Measurements from ENCODE around the gene MAT1A.

MAT1A gene

DNA sequence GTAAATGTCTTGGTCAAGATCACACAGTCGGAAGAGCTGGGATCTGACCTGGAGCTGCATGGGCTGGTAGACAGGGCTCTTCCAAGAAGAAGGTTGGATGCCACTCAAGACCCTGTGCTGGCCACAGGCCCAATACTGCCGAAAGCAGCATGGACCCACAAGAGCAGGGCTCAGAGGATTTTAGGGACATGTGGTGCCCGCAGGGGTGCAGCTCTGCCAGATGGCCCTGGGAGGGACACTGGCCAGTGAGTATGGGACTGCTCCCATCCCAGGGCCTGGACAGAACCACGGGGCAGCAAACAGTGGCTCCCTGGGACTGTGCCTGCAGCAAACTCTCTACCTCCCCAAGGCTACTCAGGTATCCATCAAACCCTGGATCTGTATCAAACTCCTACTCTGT is 12.4 kb downstream of the MAT1A start:
- no peak for TF ChIP-seq POLR2A (IDR thresholded peaks at IDR 0.05; ENCODE audit: low read depth, low read length)
- FAIRE-seq (no peak), DNase-seq (ENCODE audit: insufficient read length, low spot score) (no peak)

DNA sequence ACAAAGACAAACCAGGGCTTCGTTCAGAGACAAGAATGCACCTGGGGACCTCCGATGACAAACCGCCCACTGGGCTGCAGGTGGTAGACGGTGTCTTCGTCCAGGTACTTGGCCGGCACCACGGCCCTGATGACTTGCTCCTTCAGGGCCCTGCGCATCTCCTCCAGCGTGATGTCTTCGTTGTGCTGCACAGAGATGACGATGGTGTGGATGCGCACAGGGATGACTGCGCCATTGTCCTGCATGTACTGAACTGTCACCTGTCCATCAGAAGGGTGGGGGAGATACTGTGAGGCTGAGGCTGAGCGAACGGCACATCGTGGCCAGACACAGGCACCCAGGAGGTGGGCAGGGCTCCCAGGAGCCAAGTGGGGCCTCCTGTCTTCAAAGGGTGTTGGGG is 13.1 kb downstream of the MAT1A start:
- TF ChIP-seq POLR2A (IDR thresholded peaks at IDR 0.05; ENCODE audit: low read depth, low read length), result no peak
- no peak for FAIRE-seq
- no peak for DNase-seq (ENCODE audit: insufficient read length, low spot score)

DNA sequence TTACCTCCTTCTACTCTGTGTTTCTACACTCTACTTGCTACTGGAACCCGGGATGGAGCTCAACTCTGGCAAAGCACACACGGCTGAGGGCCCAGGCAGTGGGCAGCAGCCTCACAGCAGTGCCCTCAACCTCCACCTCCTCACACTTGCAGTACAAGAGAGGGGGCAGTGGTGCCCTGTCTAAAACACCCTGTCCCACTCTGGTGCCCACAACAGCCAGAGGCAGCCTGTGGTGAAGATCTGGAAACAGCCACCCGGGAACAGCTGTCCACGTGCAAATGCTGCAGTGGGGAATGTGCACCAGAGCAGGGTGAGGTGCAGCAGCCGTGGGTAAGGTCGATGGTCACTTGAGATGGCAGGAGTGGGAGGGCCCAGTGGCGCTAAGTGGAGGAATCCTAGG is 13.7 kb downstream of the MAT1A start:
- FAIRE-seq (no peak), DNase-seq (ENCODE audit: insufficient read length, low spot score) (no peak)

DNA sequence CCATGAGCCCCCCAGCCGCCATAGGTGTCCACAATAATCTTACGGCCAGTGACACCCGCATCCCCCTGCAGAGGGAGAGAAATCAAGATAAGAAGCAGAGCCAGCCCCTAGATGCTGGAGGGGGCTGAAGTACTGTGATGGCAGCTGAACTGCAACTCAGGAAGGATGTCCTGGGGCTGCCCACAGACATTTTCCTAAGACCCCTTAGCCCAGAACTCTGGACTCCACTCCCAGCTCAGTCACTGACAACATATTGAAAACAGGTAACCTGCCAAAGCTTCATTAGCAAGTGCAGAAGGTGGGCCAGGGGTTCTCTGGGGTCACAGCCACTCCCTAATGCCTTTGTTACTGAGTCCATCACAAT is 14.3 kb downstream of the MAT1A start:
- DNase-seq (ENCODE audit: insufficient read length, low spot score) (no peak), FAIRE-seq (no peak)
- TF ChIP-seq POLR2A (IDR thresholded peaks at IDR 0.05; ENCODE audit: low read depth, low read length), result no peak

More for the DNA sequence above, 13.7 kb downstream of the MAT1A start:
- TF ChIP-seq POLR2A (IDR thresholded peaks at IDR 0.05; ENCODE audit: low read depth, low read length), result no peak

DNA sequence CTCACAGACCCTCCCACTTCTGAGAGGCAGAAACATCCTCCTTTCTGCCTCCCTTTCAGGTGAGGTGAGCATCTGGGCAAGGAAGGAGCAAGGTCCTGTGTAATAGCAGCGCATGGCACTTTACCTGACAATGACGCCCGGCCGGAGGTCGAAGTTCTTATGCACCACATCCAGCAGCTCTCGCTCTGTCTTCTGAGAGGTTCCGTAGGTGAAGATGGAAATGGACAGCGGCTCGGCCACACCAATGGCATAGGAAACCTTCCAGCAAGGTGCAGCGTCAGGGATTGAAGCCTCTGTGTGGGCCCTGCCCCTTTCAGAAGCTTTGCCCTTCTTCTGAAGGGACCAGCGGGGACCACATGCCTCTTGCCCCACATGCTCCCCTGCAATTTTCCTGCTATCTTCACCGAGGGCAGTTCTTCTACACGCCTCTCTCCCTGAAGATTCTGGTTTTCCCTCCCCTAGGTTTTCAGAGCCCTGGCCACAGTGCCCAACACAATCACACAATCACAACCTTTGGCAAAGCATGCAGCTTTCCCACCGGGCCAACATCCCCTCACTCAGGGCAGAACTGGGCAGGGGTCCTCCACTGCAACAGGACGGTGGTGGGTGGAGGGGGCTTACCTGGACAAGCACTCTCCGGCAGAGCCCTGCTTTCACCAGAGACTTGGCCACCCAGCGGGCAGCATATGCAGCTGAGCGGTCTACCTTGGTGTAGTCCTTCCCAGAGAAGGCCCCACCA is 14.9 kb downstream of the MAT1A start:
- DNase-seq (ENCODE audit: insufficient read length, low spot score) (no peak), FAIRE-seq (no peak)
- no peak for TF ChIP-seq POLR2A (IDR thresholded peaks at IDR 0.05; ENCODE audit: low read depth, low read length)

DNA sequence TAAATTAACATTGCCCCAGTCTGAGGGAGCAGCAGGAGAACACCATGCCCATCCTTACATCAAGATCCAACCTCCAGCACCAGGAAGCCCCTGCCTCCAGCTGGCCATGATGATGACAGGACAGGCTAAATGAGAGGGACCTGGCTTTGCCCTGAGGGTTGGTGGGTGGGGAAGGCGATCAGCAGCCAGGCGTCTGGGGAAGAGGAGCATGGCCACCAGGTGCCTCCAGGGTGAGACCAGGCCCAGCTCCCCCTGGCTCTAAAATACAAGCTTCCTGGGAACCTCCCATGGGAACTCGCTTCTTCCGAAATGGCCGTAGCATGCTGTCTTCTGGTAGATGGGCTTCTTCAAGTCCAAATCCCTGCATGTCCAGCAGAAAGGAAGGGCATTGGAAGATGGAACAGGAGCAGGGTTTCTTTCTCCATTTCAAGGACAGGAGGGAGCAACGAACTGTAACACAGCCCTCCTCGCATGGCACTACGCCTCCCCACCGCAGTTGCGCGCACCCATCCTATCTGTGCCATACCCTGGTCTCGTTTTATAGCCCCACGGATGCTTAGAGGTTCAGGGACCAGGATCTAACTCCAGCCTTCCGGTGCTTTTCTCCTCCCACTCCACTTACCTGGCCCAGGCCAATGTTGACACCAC is 15.8 kb downstream of the MAT1A start:
- no peak for DNase-seq (ENCODE audit: insufficient read length, low spot score)
- no peak for FAIRE-seq
- no peak for TF ChIP-seq POLR2A (IDR thresholded peaks at IDR 0.05; ENCODE audit: low read depth, low read length)

DNA sequence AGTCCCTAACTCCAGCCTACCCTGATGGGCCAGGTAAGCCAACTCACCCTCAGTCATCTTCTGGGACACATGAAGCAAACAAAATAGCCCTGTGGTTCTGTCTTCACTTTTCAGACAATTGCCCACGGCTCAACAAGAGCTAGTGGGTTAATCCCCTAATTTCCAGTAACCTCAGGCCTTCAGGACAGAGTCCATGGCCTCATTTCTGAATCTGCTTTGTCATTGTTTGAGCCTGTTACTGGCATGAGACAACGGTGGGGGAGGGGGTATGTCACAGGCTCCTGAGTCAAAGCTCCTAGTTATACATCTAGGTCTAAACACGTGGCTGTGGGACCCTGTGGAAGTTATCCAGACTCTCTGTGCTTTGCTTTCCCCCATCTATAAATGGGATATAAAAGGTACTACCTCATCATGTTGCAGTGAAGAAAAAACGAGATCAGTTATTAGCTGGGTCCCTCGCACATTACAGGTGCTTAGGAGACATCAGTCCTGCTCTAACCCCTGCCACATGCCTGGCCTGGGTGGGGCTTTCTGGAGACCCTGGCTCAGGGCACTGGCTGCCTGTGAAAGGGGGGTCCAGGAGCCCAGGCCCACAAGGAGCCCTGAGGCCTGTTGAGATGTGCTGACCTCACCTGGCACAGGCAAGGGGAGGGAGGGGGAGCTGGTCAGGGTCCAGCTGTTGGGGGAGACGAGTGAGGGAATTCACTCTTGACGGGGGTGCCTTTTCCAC is 16.5 kb downstream of the MAT1A start:
- FAIRE-seq, result no peak
- no peak for DNase-seq (ENCODE audit: insufficient read length, low spot score)
- no peak for TF ChIP-seq POLR2A (IDR thresholded peaks at IDR 0.05; ENCODE audit: low read depth, low read length)

DNA sequence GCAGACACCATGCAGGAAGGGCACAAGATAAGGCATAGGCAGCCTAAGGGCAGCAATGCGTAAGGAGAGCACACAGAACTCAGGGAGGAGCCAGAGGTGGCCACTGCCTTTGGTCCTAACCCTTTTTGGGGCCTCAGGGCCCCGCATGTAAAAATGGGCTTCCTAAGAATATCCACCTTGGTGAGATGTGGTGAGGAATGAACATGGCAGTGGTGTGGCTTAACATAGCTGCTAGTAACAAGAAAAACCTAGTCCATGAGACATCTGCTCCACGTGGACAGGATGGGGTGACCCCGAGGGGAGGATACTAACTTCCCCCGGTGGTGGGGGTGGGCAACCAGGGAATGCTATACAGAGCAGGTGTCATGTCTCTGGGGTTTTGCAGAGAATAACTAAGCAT is 18.0 kb downstream of the MAT1A start:
- no peak for TF ChIP-seq POLR2A (IDR thresholded peaks at IDR 0.05; ENCODE audit: low read depth, low read length)
- no peak for FAIRE-seq
- DNase-seq (ENCODE audit: insufficient read length, low spot score), result no peak

DNA sequence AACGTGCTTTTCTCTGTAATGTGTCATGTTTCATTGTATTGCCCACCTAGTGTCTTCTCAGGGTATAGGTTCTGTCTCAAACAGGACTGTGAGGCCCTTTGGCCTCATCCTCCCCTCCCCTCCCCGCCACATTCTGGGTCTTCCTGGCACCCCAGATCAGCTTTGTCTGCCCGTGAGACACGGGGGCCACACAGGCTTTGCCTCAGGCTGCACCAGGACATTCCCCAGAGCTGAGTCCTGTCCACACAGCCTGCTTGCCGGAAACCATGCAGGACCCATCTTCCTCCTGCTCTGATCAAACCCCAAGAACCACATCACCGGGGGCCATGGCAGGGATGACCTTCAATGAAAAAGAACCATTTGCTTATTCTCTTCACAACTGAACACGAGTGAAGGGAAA is 18.6 kb downstream of the MAT1A start:
- TF ChIP-seq POLR2A (IDR thresholded peaks at IDR 0.05; ENCODE audit: low read depth, low read length), result no peak
- DNase-seq (ENCODE audit: insufficient read length, low spot score) (no peak), FAIRE-seq (no peak)

DNA sequence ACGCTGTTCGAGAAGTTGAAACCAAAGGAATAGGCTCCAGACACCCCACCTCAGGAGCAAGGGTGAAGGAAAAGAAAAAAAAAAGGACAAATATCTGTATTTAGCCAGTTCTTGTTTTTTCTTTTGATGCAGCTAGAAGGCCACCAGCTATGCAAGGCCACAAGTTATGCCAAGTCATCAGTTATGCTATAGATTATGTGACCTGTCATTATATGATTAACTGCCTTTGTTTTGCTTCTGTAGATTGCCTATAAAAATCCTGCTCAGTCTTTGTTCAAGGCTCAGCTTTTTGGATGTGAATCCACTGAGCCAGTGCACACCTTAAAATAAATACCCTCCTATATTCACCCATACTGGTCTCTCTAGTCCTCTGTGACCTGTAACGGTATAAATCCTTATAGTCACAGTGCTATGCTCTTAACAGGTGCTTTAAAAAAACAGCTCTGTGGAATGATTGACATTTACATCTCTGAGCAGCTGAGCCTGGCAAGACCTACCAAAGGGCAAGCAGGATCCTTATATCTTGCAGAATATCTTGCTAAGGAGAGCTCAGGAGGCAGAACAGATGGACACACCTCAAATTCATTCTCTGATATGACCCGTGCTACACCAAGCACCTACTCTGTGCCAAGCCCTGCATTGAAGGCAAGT is 20.4 kb downstream of the MAT1A start:
- FAIRE-seq (no peak), DNase-seq (ENCODE audit: insufficient read length, low spot score) (no peak)
- TF ChIP-seq POLR2A (IDR thresholded peaks at IDR 0.05; ENCODE audit: low read depth, low read length), result no peak

DNA sequence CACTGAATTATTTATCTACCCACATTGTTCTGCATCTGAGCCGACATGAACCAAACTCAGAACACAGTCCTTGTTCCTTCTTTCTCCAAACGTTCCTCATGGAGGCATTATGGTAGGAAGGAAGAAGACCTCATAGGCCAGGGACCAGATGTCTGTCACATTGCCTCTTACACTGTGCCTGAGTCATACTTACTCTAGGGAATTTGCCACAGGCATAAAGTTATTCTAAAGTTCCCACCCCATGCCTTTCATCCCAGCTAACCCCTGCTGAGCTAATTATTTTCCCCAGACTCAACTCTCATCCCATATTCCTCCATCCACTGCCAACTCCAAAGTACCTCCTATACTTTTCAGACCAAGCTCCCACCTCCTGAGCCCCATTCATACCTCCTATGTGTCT is 21.2 kb downstream of the MAT1A start:
- TF ChIP-seq POLR2A (IDR thresholded peaks at IDR 0.05; ENCODE audit: low read depth, low read length), result no peak
- FAIRE-seq (no peak), DNase-seq (ENCODE audit: insufficient read length, low spot score) (no peak)

DNA sequence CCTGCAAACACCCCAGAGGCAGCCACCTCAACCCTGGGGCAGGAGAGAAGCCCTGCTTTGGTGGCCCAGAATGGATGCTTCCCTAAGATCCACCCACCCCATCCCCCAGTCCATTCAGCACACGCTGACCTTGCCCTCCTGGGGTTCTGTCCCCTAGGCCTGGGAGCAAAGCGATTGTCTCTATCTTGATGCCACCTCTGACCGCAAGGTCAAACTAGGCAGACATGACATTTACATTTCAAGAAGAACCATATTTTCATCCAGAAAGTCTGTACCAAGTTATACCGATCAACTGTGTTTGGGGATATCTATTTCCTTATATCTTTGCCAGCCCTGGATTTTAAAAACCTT is 23.0 kb downstream of the MAT1A start:
- FAIRE-seq (no peak), DNase-seq (ENCODE audit: insufficient read length, low spot score) (no peak)
- TF ChIP-seq POLR2A (IDR thresholded peaks at IDR 0.05; ENCODE audit: low read depth, low read length), result no peak

DNA sequence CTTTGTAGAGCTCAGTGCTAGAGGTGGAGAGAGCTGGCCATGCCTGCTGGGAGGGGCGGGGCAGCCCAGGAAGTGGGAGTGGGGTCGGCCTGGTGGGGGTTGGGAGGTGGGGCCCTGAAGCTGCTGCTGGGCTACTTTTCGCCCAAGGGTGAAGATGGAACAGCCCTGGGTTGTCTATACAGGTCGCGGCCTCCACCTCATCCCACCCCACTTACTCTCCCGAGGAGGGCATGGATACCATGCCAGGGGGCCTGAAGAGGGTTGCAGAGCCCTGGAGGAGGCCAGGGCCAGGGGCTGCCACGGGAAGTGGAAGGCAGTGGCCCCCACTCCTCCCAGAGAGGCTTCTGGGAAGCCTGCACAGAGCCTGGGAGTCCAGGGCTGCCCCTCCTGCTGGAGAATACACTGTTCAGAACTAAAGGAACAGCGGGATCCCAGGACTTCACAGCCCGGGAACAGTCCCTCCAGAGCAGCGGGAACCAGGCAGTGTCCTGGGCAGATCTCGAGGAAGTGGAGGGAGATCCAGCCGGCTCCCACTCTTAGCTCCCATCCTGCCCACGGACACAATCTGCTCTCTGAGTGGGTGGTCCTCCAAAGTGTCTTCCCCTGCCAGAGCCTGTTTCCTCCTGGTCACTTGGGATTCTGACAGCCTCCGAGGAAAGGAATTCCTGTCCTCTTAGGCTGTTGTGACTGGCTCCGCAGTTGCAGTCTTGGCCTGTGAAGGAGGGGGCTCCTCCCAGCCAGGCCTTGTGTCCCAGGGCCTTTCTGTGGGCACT is 23.5 kb downstream of the MAT1A start:
- FAIRE-seq, result no peak
- TF ChIP-seq POLR2A (IDR thresholded peaks at IDR 0.05; ENCODE audit: low read depth, low read length), result no peak
- DNase-seq (ENCODE audit: insufficient read length, low spot score), result no peak
